Measurements from ENCODE around the gene CACNB2. TPM values are rescaled to one million over a fixed set of nuclear protein-coding genes. Genes with fewer than 3 reads are reported as not detected.

The CACNB2 gene
- total RNA-seq: 1 to 10 TPM in 1 of 2 donors, under 1 TPM in 1; 0.65 to 1.0 TPM
- polyA plus RNA-seq: 1 to 10 TPM in 1 of 2 donors, under 1 TPM in 1; 0.38 to 3.1 TPM

DNA sequence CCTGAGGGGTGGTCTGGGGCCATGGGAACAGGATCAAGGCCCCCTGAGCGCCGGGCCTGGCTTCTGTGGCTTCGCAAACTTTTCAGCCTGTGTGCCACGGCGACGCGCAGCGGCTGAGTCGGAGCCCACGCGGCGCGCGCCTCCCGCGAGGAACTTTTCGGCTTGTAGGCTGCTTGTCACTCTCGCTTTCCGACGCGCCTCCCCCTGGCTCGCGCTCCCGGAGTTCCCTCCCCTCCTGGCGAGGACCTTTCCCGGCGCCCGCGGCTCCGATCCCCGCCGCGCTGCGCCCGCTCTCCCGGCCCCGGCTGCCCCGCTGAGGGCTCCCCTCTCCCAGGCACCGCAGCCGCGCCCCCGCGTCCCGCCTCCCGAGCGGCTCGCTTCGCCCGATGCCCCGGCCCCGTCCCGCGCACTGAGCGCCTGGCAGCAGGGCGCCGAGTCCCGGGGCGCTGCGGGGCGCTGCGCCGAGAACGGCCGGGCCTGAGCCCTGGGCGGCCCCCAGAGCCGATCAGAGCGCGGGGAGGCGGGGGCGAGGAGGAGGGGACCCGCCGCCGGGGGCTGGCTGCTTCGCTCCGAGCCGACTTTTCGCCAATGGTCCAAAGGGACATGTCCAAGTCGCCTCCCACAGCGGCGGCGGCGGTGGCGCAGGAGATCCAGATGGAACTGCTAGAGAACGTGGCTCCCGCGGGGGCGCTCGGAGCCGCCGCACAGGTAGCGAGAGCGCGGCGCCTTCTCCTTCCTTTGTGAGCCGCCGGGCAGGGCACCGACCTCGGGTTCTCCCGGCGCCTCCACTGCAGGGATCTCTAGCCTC, at the start of gene CACNB2:
CACNB2 (plus strand) TSS at position 276 of the 808 bp plus-strand sequence.
- TF ChIP-seq HNF4A (conservative IDR thresholded peaks at IDR 0.05) (no peak), RXRA (IDR thresholded peaks at IDR 0.05) (no peak), ZBTB33 (IDR thresholded peaks at IDR 0.05) (no peak), TAF1 (conservative IDR thresholded peaks at IDR 0.05) (no peak), JUND (IDR thresholded peaks at IDR 0.05) (no peak), SP1 (IDR thresholded peaks at IDR 0.05) (no peak), EGR1 (IDR thresholded peaks at IDR 0.05; ENCODE audit: low read depth in 2 of 2) (no peak), FOXA1 (IDR thresholded peaks at IDR 0.05) (no peak), GABPA (IDR thresholded peaks at IDR 0.05 in 1 of 2, conservative IDR thresholded peaks at IDR 0.05 in 1 of 2) (no peak), ATF3 (IDR thresholded peaks at IDR 0.05) (no peak), HNF4G (IDR thresholded peaks at IDR 0.05) (no peak), NR2F2 (IDR thresholded peaks at IDR 0.05) (no peak), RAD21 (IDR thresholded peaks at IDR 0.05) (no peak)
- TF ChIP-seq, protein P1, sequence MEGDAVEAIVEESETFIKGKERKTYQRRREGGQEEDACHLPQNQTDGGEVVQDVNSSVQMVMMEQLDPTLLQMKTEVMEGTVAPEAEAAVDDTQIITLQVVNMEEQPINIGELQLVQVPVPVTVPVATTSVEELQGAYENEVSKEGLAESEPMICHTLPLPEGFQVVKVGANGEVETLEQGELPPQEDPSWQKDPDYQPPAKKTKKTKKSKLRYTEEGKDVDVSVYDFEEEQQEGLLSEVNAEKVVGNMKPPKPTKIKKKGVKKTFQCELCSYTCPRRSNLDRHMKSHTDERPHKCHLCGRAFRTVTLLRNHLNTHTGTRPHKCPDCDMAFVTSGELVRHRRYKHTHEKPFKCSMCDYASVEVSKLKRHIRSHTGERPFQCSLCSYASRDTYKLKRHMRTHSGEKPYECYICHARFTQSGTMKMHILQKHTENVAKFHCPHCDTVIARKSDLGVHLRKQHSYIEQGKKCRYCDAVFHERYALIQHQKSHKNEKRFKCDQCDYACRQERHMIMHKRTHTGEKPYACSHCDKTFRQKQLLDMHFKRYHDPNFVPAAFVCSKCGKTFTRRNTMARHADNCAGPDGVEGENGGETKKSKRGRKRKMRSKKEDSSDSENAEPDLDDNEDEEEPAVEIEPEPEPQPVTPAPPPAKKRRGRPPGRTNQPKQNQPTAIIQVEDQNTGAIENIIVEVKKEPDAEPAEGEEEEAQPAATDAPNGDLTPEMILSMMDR (IDR thresholded peaks at IDR 0.05; ENCODE audit: low read depth, low read length, missing input control): no peak
- TF ChIP-seq, protein P2, sequence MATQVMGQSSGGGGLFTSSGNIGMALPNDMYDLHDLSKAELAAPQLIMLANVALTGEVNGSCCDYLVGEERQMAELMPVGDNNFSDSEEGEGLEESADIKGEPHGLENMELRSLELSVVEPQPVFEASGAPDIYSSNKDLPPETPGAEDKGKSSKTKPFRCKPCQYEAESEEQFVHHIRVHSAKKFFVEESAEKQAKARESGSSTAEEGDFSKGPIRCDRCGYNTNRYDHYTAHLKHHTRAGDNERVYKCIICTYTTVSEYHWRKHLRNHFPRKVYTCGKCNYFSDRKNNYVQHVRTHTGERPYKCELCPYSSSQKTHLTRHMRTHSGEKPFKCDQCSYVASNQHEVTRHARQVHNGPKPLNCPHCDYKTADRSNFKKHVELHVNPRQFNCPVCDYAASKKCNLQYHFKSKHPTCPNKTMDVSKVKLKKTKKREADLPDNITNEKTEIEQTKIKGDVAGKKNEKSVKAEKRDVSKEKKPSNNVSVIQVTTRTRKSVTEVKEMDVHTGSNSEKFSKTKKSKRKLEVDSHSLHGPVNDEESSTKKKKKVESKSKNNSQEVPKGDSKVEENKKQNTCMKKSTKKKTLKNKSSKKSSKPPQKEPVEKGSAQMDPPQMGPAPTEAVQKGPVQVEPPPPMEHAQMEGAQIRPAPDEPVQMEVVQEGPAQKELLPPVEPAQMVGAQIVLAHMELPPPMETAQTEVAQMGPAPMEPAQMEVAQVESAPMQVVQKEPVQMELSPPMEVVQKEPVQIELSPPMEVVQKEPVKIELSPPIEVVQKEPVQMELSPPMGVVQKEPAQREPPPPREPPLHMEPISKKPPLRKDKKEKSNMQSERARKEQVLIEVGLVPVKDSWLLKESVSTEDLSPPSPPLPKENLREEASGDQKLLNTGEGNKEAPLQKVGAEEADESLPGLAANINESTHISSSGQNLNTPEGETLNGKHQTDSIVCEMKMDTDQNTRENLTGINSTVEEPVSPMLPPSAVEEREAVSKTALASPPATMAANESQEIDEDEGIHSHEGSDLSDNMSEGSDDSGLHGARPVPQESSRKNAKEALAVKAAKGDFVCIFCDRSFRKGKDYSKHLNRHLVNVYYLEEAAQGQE (IDR thresholded peaks at IDR 0.05): no peak
- TF ChIP-seq, protein P3, sequence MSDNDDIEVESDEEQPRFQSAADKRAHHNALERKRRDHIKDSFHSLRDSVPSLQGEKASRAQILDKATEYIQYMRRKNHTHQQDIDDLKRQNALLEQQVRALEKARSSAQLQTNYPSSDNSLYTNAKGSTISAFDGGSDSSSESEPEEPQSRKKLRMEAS (IDR thresholded peaks at IDR 0.05): no peak
- no peak within 1 kb of the TSS for H3K27ac ChIP-seq (ENCODE audit: low read depth in 1 of 2, low read length in 2 of 2)
- peaks cover 6 to 13% (median 10%) of the 10 kb centered on the region in 4 donors for H3K4me1 ChIP-seq (ENCODE audit: control insufficient read depth in 4 of 4, insufficient read depth in 4 of 4, low read length in 3 of 4)
- H3K36me3 ChIP-seq (ENCODE audit: control insufficient read depth in 4 of 4, insufficient read depth in 3 of 4, low read depth in 1 of 4, low read length in 3 of 4): no peaks in the 10 kb centered on the region
- peak within 1 kb of the TSS in 2 of 3 donors; percentile 37 to 59 for H3K4me3 ChIP-seq (ENCODE audit: low read depth in 1 of 3, low read length in 3 of 3)
- no peak within 1 kb of the TSS for H3K9ac ChIP-seq (ENCODE audit: low read depth in 1 of 2, low read length in 2 of 2)
- 1% methylated on average over 100 of the region's 100 CpGs for WGBS
- DNase-seq (ENCODE audit: low spot score): peak; percentile 37
- H3K9me3 ChIP-seq (ENCODE audit: control insufficient read depth in 4 of 4, low read length in 3 of 4): no peaks in the 10 kb centered on the region
- peaks cover 0 to 12% (median 8%) of the 10 kb centered on the region in 4 donors for H3K27me3 ChIP-seq (ENCODE audit: control insufficient read depth in 4 of 4, insufficient read depth in 4 of 4, low read length in 3 of 4)

Data from liver (tissue), 9 donors.